Measurements from ENCODE around the gene LSG1.
"Not testable (repeated sequence)": the region's sequence is repeated elsewhere in the genome, so short reads cannot be mapped to it uniquely, and the experiment has no call there.

The LSG1 gene

GRCh38 chr3:194612221-194612620 is 59.8 kb downstream of the LSG1 start:
- no peak for DNase-seq

GRCh38 chr3:194610689-194611088 is 61.3 kb downstream of the LSG1 start:
- DNase-seq: no peak

- no peak for DNase-seq
Observed at GRCh38 chr3:194609601-194610000, 62.4 kb downstream of the LSG1 start.

- no peak for DNase-seq
Observed at GRCh38 chr3:194608981-194609380, 63.0 kb downstream of the LSG1 start.

DNA sequence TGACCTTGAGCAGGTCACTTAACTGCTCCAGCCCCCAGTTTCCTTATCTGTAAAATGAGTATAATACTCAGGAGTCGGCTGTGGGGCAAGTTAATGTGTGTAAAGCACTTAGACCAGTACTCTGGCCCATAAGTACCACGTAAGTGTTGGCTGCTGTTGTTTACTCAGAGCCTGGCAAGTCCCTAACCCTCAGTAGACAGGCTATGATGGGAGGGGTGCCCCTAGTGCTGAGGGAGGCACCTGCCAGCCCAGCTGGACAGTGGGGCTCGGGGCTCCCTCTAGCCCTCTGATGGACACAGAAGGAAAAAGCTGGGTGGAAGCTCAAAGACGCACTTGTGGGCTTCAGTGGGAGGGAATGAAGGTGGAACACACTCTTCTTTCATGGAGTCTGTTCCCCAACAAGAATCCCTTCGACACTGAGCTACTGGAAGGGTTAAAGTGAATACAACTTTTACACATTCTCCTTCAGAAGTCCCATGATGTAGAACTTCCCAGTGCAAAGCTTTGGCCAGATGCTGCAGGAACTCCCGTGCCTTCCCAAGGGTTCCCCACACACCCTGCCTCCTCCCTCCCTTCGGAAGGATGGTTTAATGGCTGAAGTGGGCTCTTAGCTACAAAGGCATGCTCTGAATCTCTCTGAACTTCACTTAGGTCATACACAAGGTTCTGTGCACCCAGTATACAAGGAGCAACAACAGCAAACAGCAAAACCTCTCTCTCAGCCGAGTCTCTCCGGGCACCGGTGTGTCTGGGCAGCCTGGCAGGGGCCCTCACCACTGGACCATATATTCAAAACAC is 64.2 kb downstream of the LSG1 start:
- DNase-seq: no peak

DNA sequence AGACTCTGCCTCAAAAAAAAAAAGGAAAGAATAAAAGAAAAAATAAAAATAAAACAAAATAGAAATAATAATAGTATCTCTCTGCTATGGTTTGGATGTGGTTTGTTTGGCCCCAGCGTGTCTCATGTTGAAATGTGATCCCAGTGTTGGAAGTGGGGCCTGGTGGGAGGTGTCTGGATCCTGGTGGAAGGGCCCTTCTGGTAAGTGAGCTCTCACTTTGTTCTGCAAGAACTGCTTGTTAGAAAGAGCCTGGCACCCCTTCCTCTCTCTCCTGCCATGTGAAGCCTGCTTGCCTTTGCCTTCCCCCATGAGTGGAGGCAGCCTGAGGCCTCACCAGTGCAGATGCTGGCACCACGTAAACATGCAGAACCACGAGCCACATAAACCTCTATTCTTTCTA is 65.0 kb downstream of the LSG1 start:
- no peak for DNase-seq

GRCh38 chr3:194606163-194606562 is 65.8 kb downstream of the LSG1 start:
- DNase-seq: no peak

DNA sequence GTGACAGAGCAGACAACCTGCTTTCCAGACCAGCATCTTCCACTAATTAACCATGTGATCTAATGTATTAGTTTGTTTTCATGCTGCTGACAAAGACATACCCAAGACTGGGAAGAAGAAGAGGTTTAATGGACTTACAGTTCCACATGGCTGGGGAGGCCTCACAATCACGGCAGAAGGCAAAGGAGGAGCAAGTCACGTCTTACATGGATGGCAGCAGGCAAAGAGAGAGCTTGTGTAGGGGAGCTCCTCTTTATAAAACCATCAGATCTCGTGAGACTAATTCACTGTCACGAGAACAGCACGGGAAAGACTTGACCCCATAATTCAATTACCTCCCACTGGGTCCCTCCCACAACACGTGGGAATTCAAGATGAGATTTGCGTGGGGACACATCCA is 66.7 kb downstream of the LSG1 start:
- DNase-seq: not testable (repeated sequence)

GRCh38 chr3:194604837-194605236 is 67.2 kb downstream of the LSG1 start:
- DNase-seq: no peak

DNA sequence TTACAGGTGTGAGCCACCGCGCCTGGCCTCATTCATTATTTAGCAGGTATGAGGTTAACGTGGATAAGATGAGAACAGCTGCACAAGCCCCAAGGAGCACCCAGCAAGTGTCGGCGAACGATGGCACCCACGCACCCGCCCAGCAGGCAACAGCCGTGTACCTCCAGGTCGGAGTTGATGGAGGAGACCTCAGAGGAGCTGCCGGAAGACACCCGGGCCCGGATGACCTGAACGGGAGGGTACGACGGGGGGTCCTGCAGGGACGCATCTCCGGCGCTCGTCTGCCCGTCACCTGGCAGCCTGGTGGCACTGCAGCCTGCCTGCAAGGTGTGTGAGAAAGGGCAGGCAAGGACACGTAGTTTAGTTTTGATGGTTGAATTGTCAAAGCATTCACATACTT is 67.9 kb downstream of the LSG1 start:
- no peak for DNase-seq

- no peak for DNase-seq
Observed at GRCh38 chr3:194602669-194603171, 69.3 kb downstream of the LSG1 start.

GRCh38 chr3:194598771-194599557 is 73.0 kb downstream of the LSG1 start:
- DNase-seq: no peak

- DNase-seq: no peak
Observed at GRCh38 chr3:194596906-194597305, 75.1 kb downstream of the LSG1 start.

DNA sequence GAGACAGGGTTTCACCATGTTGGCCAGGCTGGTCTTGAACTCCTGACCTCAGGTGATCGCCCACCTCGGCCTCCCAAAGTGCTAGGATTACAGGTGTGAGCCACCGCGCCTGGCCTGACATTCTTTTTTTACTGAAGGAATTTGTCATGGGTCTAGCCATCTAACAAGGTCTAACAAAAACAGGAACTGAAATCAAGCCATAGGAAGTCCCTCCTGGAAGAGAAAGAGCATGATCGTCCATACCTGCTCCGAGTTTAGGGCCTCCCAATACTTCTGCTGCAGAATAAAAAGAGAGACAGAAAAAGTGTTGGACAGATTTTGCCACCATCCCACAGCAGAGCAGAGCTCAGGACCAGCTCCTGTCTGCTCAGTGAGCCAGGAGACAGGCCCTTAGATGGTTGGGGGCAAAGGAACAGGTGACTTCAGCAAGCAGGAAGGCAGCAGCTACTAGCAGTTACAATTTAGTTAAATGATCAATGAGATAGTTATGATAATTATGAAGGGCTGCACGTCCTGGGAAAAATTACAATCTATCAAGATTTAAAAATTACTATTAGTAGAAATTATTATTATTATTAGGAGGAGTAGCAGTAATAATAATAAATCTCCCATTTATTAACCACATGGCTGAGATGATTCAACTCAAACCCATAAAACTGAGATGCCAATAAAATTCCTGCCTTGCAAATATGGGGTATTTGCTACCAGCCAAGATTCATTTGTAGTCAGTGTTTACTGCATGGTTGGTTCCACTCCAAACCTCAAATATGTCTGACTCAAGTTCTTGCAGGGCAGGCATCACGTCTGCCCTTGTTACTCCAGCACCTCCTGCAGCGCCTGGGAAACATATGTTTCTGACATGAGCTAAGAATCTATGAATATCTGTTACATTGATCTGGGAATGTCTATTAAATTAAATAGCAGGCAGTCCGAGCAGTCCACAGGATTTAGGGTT is 78.9 kb downstream of the LSG1 start:
- no peak for DNase-seq
